SK-N-SH (cell line): Measurements from ENCODE around the gene C2CD4D. TPM values are rescaled to one million over a fixed set of nuclear protein-coding genes. Genes with fewer than 3 reads are reported as not detected.
"Not testable (repeated sequence)": the region's sequence is repeated elsewhere in the genome, so short reads cannot be mapped to it uniquely, and the experiment has no call there.

Source experiments
- CTCF ChIA-PET: fragments of 300-600, 350-600 bp; formaldehyde crosslinking; extraction: SDS; loops from one replicate; lab custom pipeline; 2021; lab: Yijun Ruan, JAX
- POLR2A ChIA-PET: fragments of 350-600 bp; sonication (Branson Sonifier 250); formaldehyde crosslinking; extraction: SDS; loops from one replicate; lab custom pipeline; 2020; ENCODE audit warnings: antibody characterized with exemption, inconsistent platforms; lab: Yijun Ruan, JAX
- DNase-seq: peaks from one replicate; pipeline ENCODE4 v3.0.0; 2012
- H2AFZ ChIP-seq: fragments of 200-600 bp; sonication (generic); 2 replicates; pipeline ENCODE4 v1.8.1; 2016; ENCODE audit warnings: antibody characterized with exemption, mild to moderate bottlenecking, low read depth
- H3F3A ChIP-seq: fragments of 200-600 bp; sonication (generic); replicated peaks from 2 replicates; pipeline ENCODE3; 2016; ENCODE audit warnings: antibody characterized with exemption, mild to moderate bottlenecking; ENCODE audit not compliant: insufficient read depth
- H3K27ac ChIP-seq, 2 experiments: fragments of 200-500 bp in 1 of 2; fragments of 200-600 bp in 1 of 2; sonication (Bioruptor generic) in 1 of 2; sonication (generic), shearing (Covaris generic) in 1 of 2; 2 replicates each; pipeline versions ENCODE4 v1.5.1 to v1.6.1; 2014 to 2016; ENCODE audit warnings: low read depth in 2 of 2, inconsistent platforms in 1 of 2, low read length in 1 of 2, mild to moderate bottlenecking in 1 of 2, mixed read lengths in 1 of 2
- H3K27me3 ChIP-seq: fragments of 200-600 bp; sonication (generic), shearing (Covaris generic); 2 replicates; pipeline ENCODE4 v1.6.1; 2016; ENCODE audit warnings: mixed run types; ENCODE audit not compliant: insufficient read depth
- H3K36me3 ChIP-seq, 2 experiments: fragments of 200-500 bp in 1 of 2; fragments of 200-600 bp in 1 of 2; sonication (Bioruptor generic) in 1 of 2; sonication (generic) in 1 of 2; replicated peaks in 1 of 2; 2 replicates each; pipeline versions ENCODE3 to v1.5.1; 2014 to 2016; ENCODE audit warnings: low read length in 1 of 2, mild to moderate bottlenecking in 1 of 2; ENCODE audit not compliant: insufficient read depth in 2 of 2, control insufficient read depth in 1 of 2
- H3K4me1 ChIP-seq, 2 experiments: fragments of 200-500 bp in 1 of 2; fragments of 200-600 bp in 1 of 2; sonication (Bioruptor generic) in 1 of 2; sonication (generic), shearing (Covaris generic) in 1 of 2; 2 replicates each; pipeline versions ENCODE4 v1.5.1 to v1.6.1; 2014 to 2016; ENCODE audit warnings: low read depth in 1 of 2, low read length in 1 of 2, mixed run types in 1 of 2; ENCODE audit not compliant: insufficient read depth in 2 of 2, control insufficient read depth in 1 of 2
- H3K4me2 ChIP-seq: fragments of 200-600 bp; sonication (generic), shearing (Covaris generic); 2 replicates; pipeline ENCODE4 v1.6.1; 2017; ENCODE audit warnings: mixed run types
- H3K4me3 ChIP-seq, 2 experiments: fragments of 200-500 bp in 1 of 2; fragments of 200-600 bp in 1 of 2; sonication (Bioruptor generic) in 1 of 2; sonication (generic), shearing (Covaris generic) in 1 of 2; 2 replicates each; pipeline versions ENCODE4 v1.5.1 to v1.8.1; 2014 to 2016; ENCODE audit warnings: low read depth in 2 of 2, inconsistent platforms in 1 of 2, low read length in 1 of 2, mild to moderate bottlenecking in 1 of 2, mixed read lengths in 1 of 2, moderate library complexity in 1 of 2
- H3K79me2 ChIP-seq: fragments of 200-600 bp; sonication (generic); 2 replicates; pipeline ENCODE4 v1.8.1; 2017; ENCODE audit warnings: mild to moderate bottlenecking; ENCODE audit not compliant: insufficient read depth
- H3K9ac ChIP-seq: fragments of 200-600 bp; sonication (generic); 2 replicates; pipeline ENCODE4 v1.6.1; 2017; ENCODE audit warnings: mixed run types
- H3K9me2 ChIP-seq: fragments of 200-600 bp; sonication (generic); 2 replicates; pipeline ENCODE4 v1.6.1; 2017; ENCODE audit warnings: mixed run types
- H3K9me3 ChIP-seq: fragments of 200-600 bp; sonication (generic); 2 replicates; pipeline ENCODE4 v1.6.1; 2017; ENCODE audit warnings: mixed run types, mild to moderate bottlenecking, moderate library complexity
- H4K20me1 ChIP-seq: fragments of 200-600 bp; sonication (generic); 2 replicates; pipeline ENCODE4 v1.6.1; 2017; ENCODE audit warnings: mild to moderate bottlenecking, mixed run types; ENCODE audit not compliant: insufficient read depth
- ELF1 ChIP-seq: IDR thresholded peaks from 2 replicates; pipeline ENCODE4 v1.4.0; 2012
- FOXM1 ChIP-seq: IDR thresholded peaks from 2 replicates; pipeline ENCODE4 v1.4.0; 2012; ENCODE audit warnings: low read depth, mild to moderate bottlenecking
- GABPA ChIP-seq: IDR thresholded peaks from 2 replicates; pipeline ENCODE4 v1.4.0; 2012; ENCODE audit warnings: low read depth, mild to moderate bottlenecking
- MAX ChIP-seq: IDR thresholded peaks from 2 replicates; pipeline ENCODE4 v1.4.0; 2012; ENCODE audit warnings: low read depth
- POLR2AphosphoS5 ChIP-seq: IDR thresholded peaks from 2 replicates; pipeline ENCODE4 v1.6.1; 2012; ENCODE audit warnings: low read depth, low read length
- RAD21 ChIP-seq: IDR thresholded peaks from 2 replicates; pipeline ENCODE4 v1.6.1; 2012; ENCODE audit warnings: mild to moderate bottlenecking, low read length
- RFX5 ChIP-seq: IDR thresholded peaks from 2 replicates; pipeline ENCODE4 v1.6.1; 2012; ENCODE audit warnings: mild to moderate bottlenecking, improper control_type of control experiment, low read length
- RXRA ChIP-seq: IDR thresholded peaks from 2 replicates; pipeline ENCODE4 v1.4.0; 2012; ENCODE audit warnings: low read depth, mild to moderate bottlenecking, borderline replicate concordance
- SMC3 ChIP-seq: IDR thresholded peaks from 2 replicates; pipeline ENCODE4 v1.6.1; 2012; ENCODE audit warnings: low read depth, low read length, improper control_type of control experiment
- TEAD4 ChIP-seq: IDR thresholded peaks from 2 replicates; pipeline ENCODE4 v1.4.0; 2012; ENCODE audit warnings: mild to moderate bottlenecking, borderline replicate concordance; ENCODE audit not compliant: insufficient read depth
- WGBS: methylation state at CpG from one replicate; pipeline ENCODE4 v1.1.6; 2017; ENCODE audit warnings: low lambda C conversion rate; 5-methylcytosine and 5-hydroxymethylcytosine counted together
- polyA plus RNA-seq, 3 experiments: library from polyadenylated mRNA; depleted of rRNA; stranded (reverse); fragments of >200 nt; gene quantifications; 2 replicates each; pipeline ENCODE4 v1.2.3, GENCODE V29; 2012
- TF ChIP-seq, protein P1 (sequence below): fragments of 150-350 bp; IDR thresholded peaks from 2 replicates; pipeline ENCODE4 v1.6.1; 2017; ENCODE audit warnings: antibody characterized with exemption, low read length, low read depth, borderline replicate concordance

Gene C2CD4D
- polyA plus RNA-seq, 1 of the 3 experiments (the other 2 are of a cell fraction), result not detected

- Histone ChIP-seq H3K36me3 (peaks cover 7 to 25% of the 10 kb centered on the region in 2 experiments), H3K4me3 (no peak overlapping the region), H4K20me1 (no peaks in the 10 kb centered on the region), H3K4me1 (no peaks in the 10 kb centered on the region), H3K9me3 (no peaks in the 10 kb centered on the region), H2AFZ (no peak overlapping the region), H3F3A (no peaks in the 10 kb centered on the region), H3K27me3 (no peaks in the 10 kb centered on the region), H3K4me2 (no peak overlapping the region), H3K79me2 (no peaks in the 10 kb centered on the region), H3K9ac (no peak overlapping the region), H3K9me2 (no peaks in the 10 kb centered on the region), H3K27ac (no peak overlapping the region)
- DNase-seq, result no peak
- POLR2A ChIA-PET, result no interaction called here
- no peak for TF ChIP-seq GABPA
- TF ChIP-seq RXRA, result no peak
- CTCF ChIA-PET, result interaction anchor here (1.5 to 2.9 kb wide), 2 partner anchors 115 to 166 kb away, joined by 3 to 13 read pairs; no protein-coding TSS in a partner anchor
- WGBS, result 84% methylated on average over 1 of the region's 1 CpG
Observed at GRCh38 chr1:151887028-151887427, 47.4 kb upstream of the C2CD4D start.

- H3F3A ChIP-seq, result no peaks in the 10 kb centered on the region
- H4K20me1 ChIP-seq, result no peaks in the 10 kb centered on the region
- H3K79me2 ChIP-seq, result no peaks in the 10 kb centered on the region
- no peaks in the 10 kb centered on the region for H3K4me1 ChIP-seq
- ChIA-PET CTCF (no interaction called here), POLR2A (no interaction called here)
- no peak overlapping the region for H3K4me2 ChIP-seq
- H3K9ac ChIP-seq, result no peak overlapping the region
- H3K4me3 ChIP-seq, result no peak overlapping the region
- H3K36me3 ChIP-seq, result peaks cover 7 to 13% of the 10 kb centered on the region in 2 experiments
- no peak for DNase-seq
- 81% methylated on average over 1 of the region's 1 CpG for WGBS
- H3K27ac ChIP-seq, result no peak overlapping the region
- H3K27me3 ChIP-seq, result no peaks in the 10 kb centered on the region
- H3K9me3 ChIP-seq, result no peaks in the 10 kb centered on the region
- H2AFZ ChIP-seq, result no peak overlapping the region
- H3K9me2 ChIP-seq, result no peaks in the 10 kb centered on the region
- TF ChIP-seq, protein P1, sequence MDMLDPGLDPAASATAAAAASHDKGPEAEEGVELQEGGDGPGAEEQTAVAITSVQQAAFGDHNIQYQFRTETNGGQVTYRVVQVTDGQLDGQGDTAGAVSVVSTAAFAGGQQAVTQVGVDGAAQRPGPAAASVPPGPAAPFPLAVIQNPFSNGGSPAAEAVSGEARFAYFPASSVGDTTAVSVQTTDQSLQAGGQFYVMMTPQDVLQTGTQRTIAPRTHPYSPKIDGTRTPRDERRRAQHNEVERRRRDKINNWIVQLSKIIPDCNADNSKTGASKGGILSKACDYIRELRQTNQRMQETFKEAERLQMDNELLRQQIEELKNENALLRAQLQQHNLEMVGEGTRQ, result no peak
- TF ChIP-seq SMC3 (no peak), ELF1 (no peak), MAX (no peak), FOXM1 (no peak), TEAD4 (no peak), RFX5 (no peak), POLR2AphosphoS5 (no peak), RAD21 (no peak)
Observed at GRCh38 chr1:151885479-151885878, 45.9 kb upstream of the C2CD4D start.

DNA sequence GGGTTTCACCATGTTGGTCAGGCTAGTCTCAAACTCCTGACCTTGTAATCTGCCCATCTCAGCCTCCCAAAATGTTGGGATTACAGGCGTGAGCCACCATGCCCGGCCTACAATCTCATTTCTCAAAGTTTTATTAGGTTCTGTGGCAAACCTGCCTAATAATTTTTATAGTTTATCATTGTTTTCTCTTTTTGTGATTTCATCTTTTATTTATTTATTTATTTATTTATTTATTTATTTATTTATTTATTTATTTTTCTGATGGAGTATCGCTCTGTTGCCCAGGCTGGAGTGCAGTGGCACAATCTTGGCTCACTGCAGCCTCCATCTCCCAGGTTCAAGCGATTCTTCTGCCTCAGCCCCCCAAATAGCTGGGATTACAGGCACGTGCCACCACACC is 45.3 kb upstream of the C2CD4D start:
- POLR2A ChIA-PET, result not testable (repeated sequence)

GRCh38 chr1:151884445-151884844 is 44.8 kb upstream of the C2CD4D start:
- H3K4me1 ChIP-seq, H3K9ac ChIP-seq, H3K9me3 ChIP-seq, H3K4me2 ChIP-seq, H2AFZ ChIP-seq, H3K79me2 ChIP-seq, H4K20me1 ChIP-seq, H3K9me2 ChIP-seq, H3K27ac ChIP-seq, H3K27me3 ChIP-seq, H3K4me3 ChIP-seq, H3F3A ChIP-seq, POLR2A ChIA-PET, DNase-seq: not testable (repeated sequence)
- peaks cover 7 to 11% of the 10 kb centered on the region in 2 experiments for H3K36me3 ChIP-seq
- WGBS, result 96% methylated on average over 3 of the region's 3 CpGs
- CTCF ChIA-PET, result interaction anchor here (0.7 to 1.4 kb wide), 2 partner anchors 48 to 117 kb away, joined by 3 to 10 read pairs; no protein-coding TSS in a partner anchor

More for the DNA sequence above, 45.3 kb upstream of the C2CD4D start:
- 95% methylated on average over 5 of the region's 5 CpGs for WGBS
- H3K4me2 ChIP-seq, H3K9me2 ChIP-seq, H3K9me3 ChIP-seq, H2AFZ ChIP-seq, H3K9ac ChIP-seq, H4K20me1 ChIP-seq, H3K79me2 ChIP-seq, H3K4me1 ChIP-seq, DNase-seq, H3F3A ChIP-seq, H3K27ac ChIP-seq, H3K4me3 ChIP-seq, H3K27me3 ChIP-seq: not testable (repeated sequence)
- CTCF ChIA-PET, result interaction anchor here (1.4 kb wide), 1 partner anchor 117 kb away, joined by 10 read pairs; no protein-coding TSS in a partner anchor
- H3K36me3 ChIP-seq, result peaks cover 7 to 11% of the 10 kb centered on the region in 2 experiments

GRCh38 chr1:151883898-151884297 is 44.3 kb upstream of the C2CD4D start:
- H3K9me3 ChIP-seq, DNase-seq, POLR2A ChIA-PET, H3K27me3 ChIP-seq, H3K4me3 ChIP-seq, H3K9ac ChIP-seq, H3F3A ChIP-seq, H3K27ac ChIP-seq, H3K9me2 ChIP-seq, H3K4me1 ChIP-seq, H2AFZ ChIP-seq, H4K20me1 ChIP-seq, H3K79me2 ChIP-seq, H3K4me2 ChIP-seq: not testable (repeated sequence)
- H3K36me3 ChIP-seq, result peaks cover 7 to 11% of the 10 kb centered on the region in 2 experiments
- CTCF ChIA-PET, result interaction anchor here (0.7 to 1.4 kb wide), 2 partner anchors 48 to 118 kb away, joined by 3 to 10 read pairs; no protein-coding TSS in a partner anchor
- WGBS, result 86% methylated on average over 4 of the region's 4 CpGs
